ENCODE data around the gene DNAAF9. TPM values are rescaled to one million over a fixed set of nuclear protein-coding genes. Genes with fewer than 3 reads are reported as not detected.

Gene DNAAF9
- total RNA-seq (2022; extraction: Qiagen RNA extraction; ENCODE audit: low read depth): 4.6 to 5.8 TPM (median 5.4 TPM) in 5 replicates

GRCh38 chr20:3407040-3407770, at the start of gene DNAAF9:
DNAAF9 (minus strand) TSS chr20:3407669; CDS start chr20:3407557, 112 bp downstream.

Other genes with a start within 250 kb of the DNAAF9 start
- gene FASTKD5, start 247.8 kb downstream of the DNAAF9 start, total RNA-seq (2022; extraction: Qiagen RNA extraction; ENCODE audit: low read depth): 44.0 to 49.5 TPM (median 47.0 TPM) in 5 replicates
- gene UBOX5, start 247.8 kb downstream of the DNAAF9 start, total RNA-seq (2022; extraction: Qiagen RNA extraction; ENCODE audit: low read depth): 3.3 to 4.2 TPM (median 3.8 TPM) in 5 replicates
- gene LZTS3, start 234.1 kb downstream of the DNAAF9 start, total RNA-seq (2022; extraction: Qiagen RNA extraction; ENCODE audit: low read depth): 2.3 to 2.7 TPM (median 2.6 TPM) in 5 replicates
- gene DDRGK1, start 203.0 kb downstream of the DNAAF9 start, total RNA-seq (2022; extraction: Qiagen RNA extraction; ENCODE audit: low read depth): 70.9 to 97.8 TPM (median 87.1 TPM) in 5 replicates
- 119 to 136 TPM (median 124 TPM) in 5 replicates for gene ITPA, start 198.2 kb downstream of the DNAAF9 start, total RNA-seq (2022; extraction: Qiagen RNA extraction; ENCODE audit: low read depth)
- 5.3 to 7.2 TPM (median 6.2 TPM) in 5 replicates for gene SLC4A11, start 168.5 kb downstream of the DNAAF9 start, total RNA-seq (2022; extraction: Qiagen RNA extraction; ENCODE audit: low read depth)
- gene ATRN, start 63.3 kb upstream of the DNAAF9 start, total RNA-seq (2022; extraction: Qiagen RNA extraction; ENCODE audit: low read depth): 21.1 to 29.1 TPM (median 27.0 TPM) in 5 replicates